Common myeloid progenitor, CD34-positive (primary cell): ENCODE results near the gene KCNIP3.
"Not testable (repeated sequence)": the region's sequence is repeated elsewhere in the genome, so short reads cannot be mapped to it uniquely, and the experiment has no call there.

Source experiments
- CTCF ChIA-PET: fragments of 350-600 bp; sonication (Branson Sonifier 250); formaldehyde crosslinking; loops from one replicate; lab custom pipeline; 2021; ENCODE audit warnings: antibody characterized with exemption; lab: Charles Lee
- POLR2A ChIA-PET: fragments of 350-600 bp; sonication (Branson Sonifier 250); formaldehyde crosslinking; loops from one replicate; lab custom pipeline; 2021; ENCODE audit warnings: antibody characterized with exemption; lab: Charles Lee
- DNase-seq, 3 donors: peaks; one replicate each; pipeline versions ENCODE4 v3.0.0 to v3.0.0-alpha.2; 2013
- H3K27ac ChIP-seq, 2 experiments: 1 replicate in 1 of 2; 2 replicates in 1 of 2; pipeline ENCODE4 v1.7.0; 2013; ENCODE audit warnings: inconsistent platforms in 2 of 2, low read length in 2 of 2, mild to moderate bottlenecking in 2 of 2, low read depth in 1 of 2, moderate library complexity in 1 of 2; ENCODE audit not compliant: severe bottlenecking in 2 of 2, insufficient read depth in 1 of 2, poor library complexity in 1 of 2
- H3K27me3 ChIP-seq, 5 experiments: replicated peaks in 2 of 5; 1 replicate in 3 of 5; 2 replicates in 2 of 5; pipeline versions ENCODE4 v1.6.1 to v1.7.0; 2013; ENCODE audit warnings: low read length in 4 of 5, mild to moderate bottlenecking in 2 of 5, moderate library complexity in 2 of 5, inconsistent platforms in 1 of 5; ENCODE audit not compliant: insufficient read depth in 5 of 5, control insufficient read depth in 4 of 5
- H3K36me3 ChIP-seq, 4 experiments: 1 replicate in 2 of 4; 2 replicates in 2 of 4; pipeline versions ENCODE4 v1.6.1 to v1.7.0; 2013; ENCODE audit warnings: low read length in 3 of 4, control low read depth in 1 of 4, mild to moderate bottlenecking in 1 of 4; ENCODE audit not compliant: control insufficient read depth in 4 of 4, insufficient read depth in 4 of 4
- H3K4me1 ChIP-seq, 4 experiments: 1 replicate in 3 of 4; 2 replicates in 1 of 4; pipeline versions ENCODE4 v1.6.1 to v1.7.1; 2013; ENCODE audit warnings: low read length in 3 of 4, mild to moderate bottlenecking in 3 of 4, control low read depth in 1 of 4, inconsistent platforms in 1 of 4, moderate library complexity in 1 of 4; ENCODE audit not compliant: control insufficient read depth in 4 of 4, insufficient read depth in 4 of 4; ENCODE audit errors: control extremely low read depth in 1 of 4
- H3K4me3 ChIP-seq, 7 experiments: 1 replicate in 4 of 7; 2 replicates in 3 of 7; pipeline versions ENCODE4 v1.5.1 to v1.7.0; 2013; ENCODE audit warnings: mild to moderate bottlenecking in 7 of 7, low read length in 6 of 7, moderate library complexity in 6 of 7, inconsistent platforms in 2 of 7, low read depth in 2 of 7, control low read depth in 1 of 7; ENCODE audit not compliant: insufficient read depth in 4 of 7, control insufficient read depth in 1 of 7; ENCODE audit errors: extremely low read depth in 1 of 7
- H3K9me3 ChIP-seq, 5 experiments: 1 replicate in 4 of 5; 2 replicates in 1 of 5; pipeline versions ENCODE4 v1.6.1 to v1.7.1; 2013; ENCODE audit warnings: low read length in 4 of 5, mild to moderate bottlenecking in 2 of 5, inconsistent platforms in 1 of 5, low read depth in 1 of 5, moderate library complexity in 1 of 5; ENCODE audit not compliant: control insufficient read depth in 4 of 5, insufficient read depth in 2 of 5; ENCODE audit errors: control extremely low read depth in 1 of 5
- WGBS: methylation state at CpG from one replicate; pipeline ENCODE4 v1.1.5; 2013; ENCODE audit not compliant: insufficient coverage; 5-methylcytosine and 5-hydroxymethylcytosine counted together

Gene KCNIP3

GRCh38 chr2:95376311-95377215 lies 79.4 kb downstream of the KCNIP3 start:
- no peaks in the 10 kb centered on the region for H3K9me3 ChIP-seq
- 96% methylated on average over 17 of the region's 22 CpGs for WGBS
- ChIA-PET CTCF (interaction anchor here (2.1 kb wide), 1 partner anchor 11 kb away, joined by 6 read pairs; no protein-coding TSS in a partner anchor), POLR2A (no interaction called here)
- H3K36me3 ChIP-seq: no peaks in the 10 kb centered on the region
- H3K27me3 ChIP-seq: peaks cover 0 to 4% (median 0%) of the 10 kb centered on the region in 5 experiments
- peaks cover 0 to 2% (median 0%) of the 10 kb centered on the region in 4 experiments for H3K4me1 ChIP-seq
- no peak for DNase-seq
- H3K4me3 ChIP-seq: no peak overlapping the region
- no peak overlapping the region for H3K27ac ChIP-seq

GRCh38 chr2:95377216-95378123 lies 80.3 kb downstream of the KCNIP3 start:
- Histone ChIP-seq H3K9me3 (no peaks in the 10 kb centered on the region), H3K4me3 (no peak overlapping the region), H3K36me3 (no peaks in the 10 kb centered on the region), H3K27ac (no peak overlapping the region), H3K4me1 (peaks cover 0 to 2% (median 0%) of the 10 kb centered on the region in 4 experiments), H3K27me3 (peaks cover 0 to 4% (median 0%) of the 10 kb centered on the region in 5 experiments)
- ChIA-PET CTCF (interaction anchor here (2.1 kb wide), 1 partner anchor 10 kb away, joined by 6 read pairs; no protein-coding TSS in a partner anchor), POLR2A (interaction anchor here (0.6 kb wide), 1 partner anchor 862 kb away, joined by 3 read pairs; no protein-coding TSS in a partner anchor)
- DNase-seq: no peak
- 98% methylated on average over 13 of the region's 17 CpGs for whole genome bisulfite sequencing

GRCh38 chr2:95378281-95378680 lies 81.1 kb downstream of the KCNIP3 start:
- H3K27ac ChIP-seq, H3K9me3 ChIP-seq, POLR2A ChIA-PET, H3K4me1 ChIP-seq, H3K4me3 ChIP-seq, DNase-seq, H3K27me3 ChIP-seq, H3K36me3 ChIP-seq: not testable (repeated sequence)
- 98% methylated on average over 4 of the region's 7 CpGs for WGBS
- CTCF ChIA-PET: interaction anchor here (1.3 to 2.1 kb wide), 2 partner anchors 9 to 184 kb away, joined by 3 to 6 read pairs; no protein-coding TSS in a partner anchor

DNA sequence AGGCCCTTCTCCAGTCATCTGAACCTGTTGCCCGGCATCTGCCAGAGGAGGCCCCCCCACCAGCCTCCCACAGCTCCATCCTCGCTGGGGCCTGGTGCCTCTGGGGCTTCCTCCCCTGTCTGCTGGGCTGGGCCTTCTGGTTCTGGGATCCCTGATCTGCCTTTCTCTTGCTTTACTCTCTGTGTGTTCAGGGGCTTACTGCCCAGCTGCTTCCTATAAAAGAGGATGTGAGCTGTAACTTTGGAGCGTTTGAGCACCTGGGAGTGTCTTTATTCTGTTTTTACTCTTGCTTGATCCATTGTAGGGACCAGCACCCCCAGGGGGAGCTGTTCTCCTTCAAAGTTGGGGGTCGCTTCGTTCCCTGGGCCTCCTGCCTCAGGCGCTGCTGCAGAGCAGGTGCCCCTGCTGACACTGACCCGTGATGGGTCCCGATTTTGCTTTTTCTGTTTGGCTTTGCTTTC lies 82.3 kb downstream of the KCNIP3 start:
- CTCF ChIA-PET: interaction anchor here (0.8 to 2.3 kb wide), 7 partner anchors 8 to 183 kb away, joined by 3 to 12 read pairs (median 3); no protein-coding TSS in a partner anchor
- POLR2A ChIA-PET: no interaction called here

GRCh38 chr2:95380280-95380679 lies 83.1 kb downstream of the KCNIP3 start:
- H3K27ac ChIP-seq: no peak overlapping the region

More for the DNA sequence above, 82.3 kb downstream of the KCNIP3 start:
- peak; percentile 23 to 68 (median 52) for DNase-seq
- H3K9me3 ChIP-seq: no peaks in the 10 kb centered on the region
- 37% methylated on average over 5 of the region's 8 CpGs for WGBS
- H3K27ac ChIP-seq: no peak overlapping the region
- H3K36me3 ChIP-seq: no peaks in the 10 kb centered on the region
- H3K4me3 ChIP-seq: no peak overlapping the region
- H3K27me3 ChIP-seq: peaks cover 0 to 4% (median 0%) of the 10 kb centered on the region in 5 experiments
- H3K4me1 ChIP-seq: peaks cover 0 to 2% (median 0%) of the 10 kb centered on the region in 4 experiments

DNA sequence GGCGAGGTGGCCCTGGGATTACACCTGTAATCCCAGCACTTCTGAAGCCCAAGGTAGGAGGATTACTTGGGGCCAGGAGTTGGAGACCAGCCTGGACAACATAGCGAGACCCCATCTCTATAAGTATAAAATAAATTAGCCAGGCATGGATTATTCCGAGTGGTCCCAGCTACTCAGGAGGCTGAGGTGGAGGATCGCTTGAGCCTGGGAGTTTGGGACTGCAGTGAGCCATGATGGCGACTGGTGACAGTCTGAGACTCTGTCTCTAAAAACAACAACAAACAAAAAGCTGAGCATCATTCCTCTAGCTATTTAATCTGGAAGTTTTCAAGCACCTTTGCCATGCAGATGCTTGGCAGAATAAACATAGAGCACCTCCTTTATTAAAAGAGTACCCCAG lies 83.6 kb downstream of the KCNIP3 start:
- H3K4me3 ChIP-seq: no peak overlapping the region
- ChIA-PET CTCF (interaction anchor here (2.3 kb wide), 1 partner anchor 9 kb away, joined by 12 read pairs; no protein-coding TSS in a partner anchor), POLR2A (no interaction called here)
- no peak for DNase-seq
- 100% methylated on average over 4 of the region's 5 CpGs for WGBS
- H3K27ac ChIP-seq: no peak overlapping the region
- no peaks in the 10 kb centered on the region for H3K36me3 ChIP-seq
- no peaks in the 10 kb centered on the region for H3K9me3 ChIP-seq
- H3K4me1 ChIP-seq: peaks cover 0 to 2% (median 0%) of the 10 kb centered on the region in 4 experiments
- peaks cover 0 to 6% (median 0%) of the 10 kb centered on the region in 5 experiments for H3K27me3 ChIP-seq

More at GRCh38 chr2:95380280-95380679, 83.1 kb downstream of the KCNIP3 start:
- no peaks in the 10 kb centered on the region for H3K36me3 ChIP-seq
- WGBS: 96% methylated on average over 5 of the region's 5 CpGs
- no peaks in the 10 kb centered on the region for H3K9me3 ChIP-seq
- no peak overlapping the region for H3K4me3 ChIP-seq
- POLR2A ChIA-PET: no interaction called here
- CTCF ChIA-PET: interaction anchor here (1.3 to 2.3 kb wide), 4 partner anchors 9 to 36 kb away, joined by 3 to 12 read pairs (median 4); no protein-coding TSS in a partner anchor
- H3K27me3 ChIP-seq: peaks cover 0 to 6% (median 0%) of the 10 kb centered on the region in 5 experiments
- no peak for DNase-seq
- H3K4me1 ChIP-seq: peaks cover 0 to 2% (median 0%) of the 10 kb centered on the region in 4 experiments
